ENCODE results near the gene POGLUT2. TPM values are rescaled to one million over a fixed set of nuclear protein-coding genes. Genes with fewer than 3 reads are reported as not detected.

The POGLUT2 gene
- total RNA-seq (2014; rRNA removed; shearing (Covaris generic)), result 19.9 and 22.5 TPM in 2 replicates

DNA sequence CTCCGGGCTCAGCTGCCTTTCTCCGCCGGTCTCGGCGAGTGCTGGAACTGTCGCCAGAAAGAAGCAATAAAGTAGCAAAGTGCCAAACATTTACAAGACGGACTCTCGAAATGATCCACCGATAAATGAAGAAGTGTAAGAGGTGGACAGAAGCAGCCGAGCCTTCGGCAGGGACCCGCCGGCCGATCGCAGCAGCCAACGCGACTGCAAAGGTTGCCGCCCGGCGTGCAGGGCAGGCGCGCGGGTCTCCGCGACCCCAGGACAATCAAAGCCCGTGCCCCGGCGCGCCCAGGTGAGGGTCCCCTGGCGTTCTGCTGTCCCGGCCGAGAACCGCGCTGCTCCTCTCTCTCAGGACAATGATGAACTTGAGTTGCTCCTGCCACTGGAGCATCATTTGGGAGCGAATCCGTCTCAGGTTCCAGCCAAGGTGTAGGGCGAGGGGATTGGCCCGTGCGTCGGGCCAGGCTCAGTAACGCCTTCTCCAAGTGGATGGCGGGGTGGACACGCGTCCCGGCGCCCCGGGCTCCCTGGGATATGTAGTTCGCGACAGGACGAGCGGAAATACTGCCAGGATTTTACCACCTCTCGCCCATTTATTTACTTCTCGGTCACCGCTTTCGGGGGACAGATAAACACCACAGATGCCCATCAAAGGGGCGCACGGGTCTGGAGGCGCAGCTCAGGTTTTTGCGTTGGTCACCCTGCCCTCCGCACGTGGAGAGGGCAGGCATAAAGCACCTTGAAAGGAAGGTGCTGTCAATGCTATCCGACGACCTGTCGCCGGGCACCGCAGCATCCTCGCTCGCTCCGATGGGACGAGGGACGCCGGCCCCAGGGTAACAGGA lies at the start of gene POGLUT2, which contains the start of gene BIVM:
Gene POGLUT2 (minus strand): TSS at position 396 of the 845 bp plus-strand sequence. CDS start 306 bp downstream, at position 90.
Gene BIVM (plus strand): TSS at position 539 of the 845 bp plus-strand sequence. CDS start 8,149 bp downstream, outside the sequence.
- DNase-seq (ENCODE audit: low read depth), result peak; percentile 90

DNA sequence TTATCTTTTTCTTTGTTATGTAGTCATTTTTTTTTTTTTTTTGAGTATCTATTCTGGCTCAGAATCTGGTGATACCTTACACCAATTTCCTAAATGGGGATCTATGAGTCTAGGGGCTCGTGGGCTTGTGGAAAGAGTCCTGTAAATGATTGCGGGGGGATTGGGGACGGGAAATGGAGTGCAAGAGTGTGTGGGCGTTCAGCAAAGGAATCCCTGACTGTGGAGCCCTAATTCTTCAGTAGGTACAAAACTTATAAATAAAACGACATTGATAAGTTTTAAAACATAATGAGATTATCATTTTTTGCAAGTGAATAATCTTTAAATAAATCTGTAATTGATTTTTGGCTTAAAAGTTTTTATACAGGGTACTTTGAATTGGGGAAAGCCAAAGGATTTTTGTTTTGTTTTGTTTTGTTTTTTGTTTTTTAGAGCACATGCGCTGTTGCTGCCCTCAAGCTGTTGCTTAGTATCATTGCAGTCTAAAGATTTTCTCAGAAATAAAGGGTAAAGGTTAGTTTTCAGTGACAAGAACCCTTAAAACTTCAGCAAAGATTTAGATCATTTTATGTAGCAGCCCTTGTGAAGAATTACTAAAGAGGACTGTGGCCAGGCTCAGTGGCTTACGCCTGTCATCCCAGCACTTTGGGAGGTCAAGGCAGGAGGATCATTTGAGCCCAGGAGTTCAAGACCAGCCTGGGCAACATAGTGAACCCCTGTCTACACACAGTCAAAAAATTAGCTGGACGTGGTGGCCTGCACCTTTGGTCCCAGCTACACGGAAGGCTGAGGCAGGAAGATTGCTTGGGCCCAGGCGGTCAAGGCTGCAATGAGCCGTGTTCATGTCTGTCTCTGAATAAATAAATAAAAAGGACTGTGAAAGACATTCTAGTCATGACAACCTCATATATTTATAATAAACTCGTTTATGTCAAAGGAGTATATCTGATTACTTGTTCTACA lies 48.8 kb upstream of the POGLUT2 start:
- DNase-seq (ENCODE audit: low read depth), result peak; percentile 32

DNA sequence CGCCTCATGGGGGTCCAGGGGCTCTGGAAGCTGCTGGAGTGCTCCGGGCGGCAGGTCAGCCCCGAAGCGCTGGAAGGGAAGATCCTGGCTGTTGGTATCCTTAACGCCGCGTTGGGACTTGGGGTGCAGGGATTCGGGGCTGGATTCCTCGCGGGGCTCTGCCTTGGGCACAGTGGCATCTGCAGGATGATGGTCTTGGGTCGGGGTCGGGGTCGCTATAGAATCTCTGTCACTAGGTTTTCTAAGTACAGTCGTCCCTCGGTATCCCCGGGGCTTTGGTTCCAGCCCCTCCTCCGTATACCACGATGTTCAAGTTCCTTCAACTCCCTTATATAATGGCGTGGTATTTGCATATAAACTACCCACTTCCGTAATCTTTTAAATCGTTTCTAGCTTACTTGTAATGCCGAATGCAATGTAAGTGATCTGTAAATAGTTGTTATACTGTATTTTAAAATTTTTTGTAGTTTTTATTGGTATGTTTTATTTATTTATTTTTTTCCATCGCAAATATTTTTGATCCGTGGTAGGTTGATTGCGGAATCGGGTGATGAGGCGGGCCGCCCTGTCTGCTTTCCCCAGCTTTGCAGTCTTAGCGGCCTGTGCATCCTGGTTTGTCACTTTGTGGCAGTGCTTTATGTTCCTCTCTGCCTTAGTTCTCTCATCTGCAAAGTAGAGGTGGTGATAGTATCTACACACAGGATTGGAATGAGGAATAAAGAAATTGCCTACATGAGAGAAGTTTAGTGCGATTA lies 47.7 kb upstream of the POGLUT2 start:
- peak; percentile 39 for DNase-seq (ENCODE audit: low read depth)

GRCh38 chr13:102845630-102846260 lies 47.0 kb upstream of the POGLUT2 start, which contains the start of gene ERCC5:
Gene ERCC5, plus strand, starts transcription at chr13:102846032. Its CDS starts 235 bp downstream, at chr13:102846267.
- DNase-seq (ENCODE audit: low read depth), result peak; percentile 93

- no peak for DNase-seq (ENCODE audit: low read depth)
Observed at GRCh38 chr13:102845289-102845629, 46.5 kb upstream of the POGLUT2 start.

GRCh38 chr13:102839462-102839861 lies 40.7 kb upstream of the POGLUT2 start:
- DNase-seq (ENCODE audit: low read depth), result no peak

- no peak for DNase-seq (ENCODE audit: low read depth)
Observed at GRCh38 chr13:102838982-102839381, 40.2 kb upstream of the POGLUT2 start.

GRCh38 chr13:102838273-102838672 lies 39.5 kb upstream of the POGLUT2 start:
- no peak for DNase-seq (ENCODE audit: low read depth)

GRCh38 chr13:102836471-102836870 lies 37.7 kb upstream of the POGLUT2 start:
- DNase-seq (ENCODE audit: low read depth), result no peak

GRCh38 chr13:102830646-102831045 lies 31.9 kb upstream of the POGLUT2 start:
- DNase-seq (ENCODE audit: low read depth), result no peak

DNA sequence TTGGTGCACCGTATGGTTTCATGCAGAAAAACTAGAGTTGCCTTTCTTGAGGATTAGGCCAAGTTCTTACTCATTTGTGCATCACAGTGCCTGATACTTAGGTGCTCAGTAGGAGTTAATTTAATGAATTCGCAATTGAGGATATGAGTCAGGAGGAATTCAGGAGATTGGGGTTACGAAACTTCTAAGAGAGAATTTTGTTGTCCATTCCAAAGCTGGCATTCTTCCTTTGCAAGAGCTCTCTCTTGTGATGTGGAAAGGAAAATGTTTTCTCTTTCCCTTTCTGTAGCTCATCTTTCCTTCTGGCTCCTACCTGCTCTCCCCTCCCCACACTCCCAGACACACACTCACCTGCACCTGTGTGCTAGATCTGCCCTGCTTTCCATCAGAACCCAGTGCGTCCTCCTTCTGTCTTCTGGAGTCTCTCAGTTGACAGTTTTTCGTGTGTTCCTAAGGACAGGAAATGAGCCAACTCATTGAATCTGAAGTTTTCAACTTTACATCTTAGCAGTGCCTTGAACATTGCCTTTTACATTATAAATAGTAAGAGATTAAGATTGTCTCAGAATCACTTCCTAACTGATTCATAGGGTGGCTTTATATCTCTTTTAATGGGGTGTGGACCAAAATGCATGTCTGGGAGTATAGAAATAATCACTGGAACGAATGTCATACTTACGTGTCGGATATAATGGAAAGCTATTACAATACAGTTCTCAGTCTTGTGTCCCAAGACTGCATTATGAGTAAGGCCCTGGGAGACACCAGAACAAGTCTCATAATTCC lies 27.3 kb upstream of the POGLUT2 start:
- DNase-seq (ENCODE audit: low read depth), result peak; percentile 79

GRCh38 chr13:102825400-102825799 lies 26.6 kb upstream of the POGLUT2 start:
- peak; percentile 3 for DNase-seq (ENCODE audit: low read depth)

DNA sequence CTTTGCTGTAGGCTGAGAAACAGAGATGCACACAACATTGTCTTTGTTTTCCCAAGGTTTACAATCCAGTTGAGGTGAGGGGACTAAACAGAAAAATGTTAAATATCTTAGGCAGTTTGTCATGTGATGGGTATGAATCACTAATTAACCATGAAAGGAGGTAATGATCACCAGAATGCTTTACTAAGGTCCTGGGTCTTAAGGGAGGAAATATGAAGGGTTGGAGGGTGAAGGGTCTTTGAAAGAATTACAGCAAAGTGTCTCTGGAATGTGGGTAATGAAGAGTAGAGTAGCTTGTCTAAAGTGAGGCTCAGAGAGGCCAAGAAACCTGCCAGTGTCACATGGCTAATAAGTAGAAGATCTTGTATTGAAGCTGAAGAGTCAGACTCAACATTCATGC lies 19.1 kb upstream of the POGLUT2 start:
- DNase-seq (ENCODE audit: low read depth), result peak; percentile 10

DNA sequence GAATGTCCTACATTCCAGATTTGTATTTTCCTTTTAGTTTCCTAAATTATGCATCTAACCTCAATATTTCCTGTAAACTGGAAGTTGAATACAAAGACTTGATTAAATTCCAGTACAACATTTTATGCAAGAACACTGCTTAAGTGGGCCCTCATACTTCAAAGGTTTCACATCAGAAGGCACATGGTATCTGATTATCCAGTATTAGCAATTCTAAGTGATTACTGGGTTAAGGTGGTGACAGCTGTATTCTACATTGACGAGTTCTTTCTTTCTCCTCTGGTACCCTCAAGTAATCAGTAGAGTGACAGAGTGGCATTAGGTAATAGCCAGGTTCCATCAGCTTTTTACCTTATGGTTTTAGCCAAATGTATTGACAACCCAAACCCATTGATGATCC lies 18.5 kb upstream of the POGLUT2 start:
- no peak for DNase-seq (ENCODE audit: low read depth)

GRCh38 chr13:102816708-102817107 lies 17.9 kb upstream of the POGLUT2 start:
- no peak for DNase-seq (ENCODE audit: low read depth)

DNA sequence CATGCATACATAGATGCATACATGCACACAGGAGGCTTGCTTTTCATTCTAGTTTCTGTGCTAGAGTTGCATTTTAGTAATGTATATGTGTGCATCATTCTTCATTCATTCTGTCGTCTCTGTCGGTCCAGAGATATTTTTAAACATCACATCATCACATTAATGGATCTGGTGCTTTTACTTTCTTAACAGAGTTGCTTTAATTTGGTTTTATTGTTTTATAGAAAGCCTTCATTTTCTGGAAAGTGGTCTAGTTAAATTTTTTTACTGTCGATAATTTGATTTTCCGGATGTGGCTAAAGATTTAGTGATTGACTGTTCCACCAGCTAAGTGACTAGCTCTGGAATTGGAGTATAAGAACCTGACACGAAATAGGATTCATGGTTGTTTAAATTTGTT lies 17.0 kb upstream of the POGLUT2 start:
- no peak for DNase-seq (ENCODE audit: low read depth)

- DNase-seq (ENCODE audit: low read depth), result no peak
Observed at GRCh38 chr13:102814793-102815192, 16.0 kb upstream of the POGLUT2 start.

DNA sequence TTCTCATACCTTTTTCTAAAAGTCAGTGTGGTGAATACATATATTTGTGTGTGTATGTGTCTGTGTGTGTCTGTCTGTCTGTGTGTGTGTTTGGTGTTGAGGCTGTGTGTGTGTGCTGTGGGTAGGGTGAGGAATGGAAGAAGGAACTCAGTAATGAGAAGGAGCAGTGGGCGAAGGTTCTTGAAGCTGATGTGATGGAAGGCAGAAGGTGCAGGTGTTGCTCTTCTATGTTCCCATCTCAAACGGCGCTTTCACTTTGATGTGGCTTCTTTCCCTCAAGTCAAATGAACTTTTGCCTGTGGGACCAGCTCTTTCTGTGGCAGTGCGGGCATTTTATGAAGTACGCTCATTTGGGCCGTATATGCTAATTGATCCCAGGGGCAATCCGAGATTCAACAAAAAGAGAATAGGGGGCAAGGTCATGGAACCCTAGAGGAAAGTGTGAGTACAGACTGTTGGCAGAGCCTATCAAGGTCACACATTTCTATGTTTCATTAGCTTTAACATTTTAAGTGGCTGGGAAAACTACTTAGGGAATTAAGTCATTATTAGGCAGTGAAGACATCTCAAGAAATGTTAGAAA lies 15.3 kb upstream of the POGLUT2 start:
- no peak for DNase-seq (ENCODE audit: low read depth)

- DNase-seq (ENCODE audit: low read depth), result peak; percentile 2
Observed at GRCh38 chr13:102812611-102813287, 14.0 kb upstream of the POGLUT2 start.
